IPS-18c (cell line): ENCODE data around the gene MYOCOS.
"Not testable (repeated sequence)": the region's sequence is repeated elsewhere in the genome, so short reads cannot be mapped to it uniquely, and the experiment has no call there.

Experiments used
- H3K4me3 ChIP-seq: 2 replicates; pipeline ENCODE4 v1.7.0; 2013; ENCODE audit warnings: low read depth, mild to moderate bottlenecking, low read length, moderate library complexity; ENCODE audit not compliant: insufficient read depth
- H3K9me3 ChIP-seq: one replicate; pipeline ENCODE4 v1.6.1; 2013; ENCODE audit warnings: mild to moderate bottlenecking, low read length, moderate library complexity; ENCODE audit not compliant: control insufficient read depth, insufficient read depth

MYOCOS gene, protein sequence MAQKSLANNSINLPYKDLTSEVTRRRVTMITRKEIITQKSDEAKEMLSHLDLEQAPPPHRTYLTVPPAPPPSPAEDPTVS

GRCh38 chr1:171622152-171622462 lies at the start of gene MYOCOS:
Gene MYOCOS, plus strand, starts transcription at chr1:171622243. Its CDS starts 1,641 bp downstream, at chr1:171623884.
- Histone ChIP-seq H3K4me3 (no peak within 1 kb of the TSS), H3K9me3 (no peaks in the 10 kb centered on the region)

GRCh38 chr1:171576144-171576543 lies 45.9 kb upstream of the MYOCOS start:
- no peaks in the 10 kb centered on the region for H3K9me3 ChIP-seq
- no peak overlapping the region for H3K4me3 ChIP-seq

DNA sequence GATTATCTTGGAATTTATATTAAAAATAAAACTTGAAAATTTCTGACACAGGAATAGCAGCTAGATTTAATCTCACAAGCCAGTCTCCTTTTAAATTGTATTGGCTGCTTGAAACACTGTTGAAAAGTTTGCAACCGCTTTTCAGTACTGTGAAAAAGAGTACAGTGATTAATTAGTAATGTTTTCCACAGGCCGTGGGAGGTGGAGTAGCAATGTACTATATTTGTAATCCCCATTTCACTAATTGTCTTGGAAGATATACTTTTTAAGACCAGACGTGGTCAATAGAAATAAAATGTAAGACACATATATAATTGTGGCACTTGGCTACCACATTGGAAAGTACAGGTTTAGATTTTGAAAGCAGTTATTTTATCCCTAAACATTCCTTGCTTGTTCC lies 40.8 kb upstream of the MYOCOS start:
- no peaks in the 10 kb centered on the region for H3K9me3 ChIP-seq
- no peak overlapping the region for H3K4me3 ChIP-seq

GRCh38 chr1:171581766-171582165 lies 40.3 kb upstream of the MYOCOS start:
- no peak overlapping the region for H3K4me3 ChIP-seq
- no peaks in the 10 kb centered on the region for H3K9me3 ChIP-seq

- Histone ChIP-seq H3K9me3 (no peaks in the 10 kb centered on the region), H3K4me3 (no peak overlapping the region)
Measured at GRCh38 chr1:171582589-171582988, 39.5 kb upstream of the MYOCOS start.

- H3K9me3 ChIP-seq: no peaks in the 10 kb centered on the region
Measured at GRCh38 chr1:171583591-171584201, 38.3 kb upstream of the MYOCOS start.

DNA sequence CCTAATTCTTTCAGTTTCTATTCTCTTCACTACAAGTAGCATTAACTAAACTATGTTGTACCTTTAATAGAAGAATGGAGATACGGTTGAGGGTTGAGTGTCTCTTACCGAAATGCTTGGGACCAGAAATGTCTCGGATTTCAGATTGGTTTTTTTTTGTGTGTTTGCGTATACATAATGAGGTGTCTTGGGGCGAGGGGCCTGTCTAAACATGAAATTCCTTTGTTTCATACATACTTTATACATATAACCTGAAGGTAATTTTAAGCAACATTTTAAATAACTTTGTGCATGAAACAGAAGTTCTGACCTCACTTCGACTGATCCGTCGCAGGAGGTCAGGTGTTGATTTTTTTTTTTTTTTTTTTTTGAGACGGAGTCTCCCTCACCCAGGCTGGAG lies 36.3 kb upstream of the MYOCOS start:
- H3K4me3 ChIP-seq: no peak overlapping the region
- H3K9me3 ChIP-seq: no peaks in the 10 kb centered on the region

More at GRCh38 chr1:171583591-171584201, 38.3 kb upstream of the MYOCOS start:
- no peak overlapping the region for H3K4me3 ChIP-seq

GRCh38 chr1:171588230-171588629 lies 33.8 kb upstream of the MYOCOS start:
- Histone ChIP-seq H3K4me3 (no peak overlapping the region), H3K9me3 (no peaks in the 10 kb centered on the region)

- Histone ChIP-seq H3K4me3 (no peak overlapping the region), H3K9me3 (no peaks in the 10 kb centered on the region)
Measured at GRCh38 chr1:171590022-171590421, 32.0 kb upstream of the MYOCOS start.

DNA sequence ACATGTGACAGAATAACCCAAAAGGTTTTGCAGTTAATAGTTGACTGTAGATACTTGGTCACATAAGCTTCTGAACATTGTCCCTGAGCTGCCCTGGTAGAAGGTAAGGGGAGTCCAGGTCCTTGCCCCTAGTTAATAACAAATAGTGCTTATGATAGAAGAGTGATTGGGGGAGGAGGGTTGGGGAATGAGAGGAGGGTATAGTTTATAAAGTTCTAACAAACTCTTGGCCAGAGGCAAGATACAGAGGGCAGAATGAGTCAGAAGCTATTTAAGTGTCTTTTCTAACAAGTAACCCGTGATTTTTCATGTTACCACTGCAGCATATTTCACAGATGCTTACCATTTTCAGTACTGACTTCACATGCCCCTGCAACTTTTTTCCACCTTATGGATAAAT lies 26.7 kb upstream of the MYOCOS start:
- no peak overlapping the region for H3K4me3 ChIP-seq

GRCh38 chr1:171596119-171596518 lies 25.9 kb upstream of the MYOCOS start:
- Histone ChIP-seq H3K4me3 (no peak overlapping the region), H3K9me3 (no peaks in the 10 kb centered on the region)

More for the DNA sequence above, 26.7 kb upstream of the MYOCOS start:
- H3K9me3 ChIP-seq: no peaks in the 10 kb centered on the region

DNA sequence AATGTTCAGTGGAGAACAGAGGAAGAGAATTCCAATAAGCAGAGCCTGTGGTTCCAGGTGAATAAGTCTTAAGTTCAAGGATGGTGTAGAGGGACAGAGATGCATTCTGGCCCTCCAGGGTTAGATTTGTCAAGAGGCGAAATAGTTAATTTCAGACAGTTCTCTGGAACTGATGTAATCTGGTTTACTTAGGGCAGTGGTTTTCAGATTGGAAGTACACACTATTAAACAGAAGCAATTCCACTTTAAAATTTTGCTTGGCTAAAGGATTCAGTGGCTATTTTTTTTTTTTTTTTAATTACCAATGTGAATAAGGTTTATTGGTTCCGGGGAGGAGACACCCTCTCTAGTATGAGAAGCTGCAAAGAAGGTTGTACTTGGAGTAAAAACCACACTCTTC lies 25.3 kb upstream of the MYOCOS start:
- H3K4me3 ChIP-seq: no peak overlapping the region
- H3K9me3 ChIP-seq: no peaks in the 10 kb centered on the region

DNA sequence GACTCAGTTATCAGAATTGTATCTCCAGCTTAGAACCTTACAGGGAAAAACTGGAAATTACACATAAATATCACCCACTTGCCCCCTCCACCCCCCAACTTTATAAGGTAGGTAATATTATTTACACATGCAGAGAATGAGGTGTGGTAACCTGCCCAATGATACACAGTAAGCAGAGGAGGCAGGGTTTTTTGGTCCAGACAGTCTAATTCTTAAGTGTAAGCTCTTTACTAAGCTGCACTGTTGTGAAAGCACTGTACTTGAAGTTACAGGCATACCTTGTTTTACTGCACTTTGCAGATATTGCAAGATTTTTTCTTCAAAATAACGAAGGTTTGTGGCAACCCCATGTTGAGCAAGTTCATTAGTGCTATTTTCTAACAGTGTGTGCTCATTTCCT lies 24.8 kb upstream of the MYOCOS start:
- H3K4me3 ChIP-seq: no peak overlapping the region
- H3K9me3 ChIP-seq: no peaks in the 10 kb centered on the region

GRCh38 chr1:171600310-171600709 lies 21.7 kb upstream of the MYOCOS start:
- not testable (repeated sequence) for H3K9me3 ChIP-seq, H3K4me3 ChIP-seq

- Histone ChIP-seq H3K9me3 (no peaks in the 10 kb centered on the region), H3K4me3 (no peak overlapping the region)
Measured at GRCh38 chr1:171600862-171601261, 21.2 kb upstream of the MYOCOS start.

DNA sequence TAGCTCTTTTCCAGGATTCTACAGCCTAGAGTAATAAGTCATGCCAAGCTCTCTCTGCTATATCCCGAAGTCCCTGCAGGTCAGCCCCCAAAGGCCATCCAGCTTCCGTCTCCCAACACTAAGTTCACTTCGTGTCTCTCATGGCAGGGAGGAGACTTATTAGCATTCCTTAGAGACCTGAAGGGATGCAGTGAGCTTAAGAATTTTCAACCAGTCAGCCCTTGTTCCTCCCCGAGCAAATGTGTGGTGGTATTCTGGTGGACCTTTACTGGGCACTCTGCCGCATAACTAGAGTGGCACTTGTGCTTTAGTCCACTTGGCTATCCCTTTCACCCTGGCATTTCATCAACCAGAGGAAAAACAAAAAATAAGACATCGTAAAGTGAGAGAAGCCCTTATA lies 19.0 kb upstream of the MYOCOS start:
- H3K9me3 ChIP-seq, H3K4me3 ChIP-seq: not testable (repeated sequence)

GRCh38 chr1:171606402-171606941 lies 15.6 kb upstream of the MYOCOS start:
- no peaks in the 10 kb centered on the region for H3K9me3 ChIP-seq
- H3K4me3 ChIP-seq: no peak overlapping the region

DNA sequence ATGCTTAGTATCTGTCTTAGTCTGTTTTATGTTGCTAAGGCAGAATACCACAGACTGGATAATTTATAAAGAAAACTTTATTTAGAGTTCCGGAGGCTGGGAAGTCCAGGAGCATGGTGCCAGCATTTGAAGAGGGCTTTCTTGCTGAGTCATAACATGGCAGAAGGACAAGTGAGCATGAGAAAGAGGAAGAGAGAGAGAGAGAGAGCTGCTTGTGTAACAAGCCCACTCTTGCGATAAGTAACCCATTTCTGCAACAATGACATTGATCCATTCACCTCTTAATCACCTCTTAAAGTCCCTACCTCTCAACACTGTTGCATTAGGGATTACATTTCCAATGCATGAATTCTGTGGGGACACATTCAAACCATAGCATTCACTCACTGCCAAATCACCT lies 11.7 kb upstream of the MYOCOS start:
- Histone ChIP-seq H3K4me3 (no peak overlapping the region), H3K9me3 (no peaks in the 10 kb centered on the region)

DNA sequence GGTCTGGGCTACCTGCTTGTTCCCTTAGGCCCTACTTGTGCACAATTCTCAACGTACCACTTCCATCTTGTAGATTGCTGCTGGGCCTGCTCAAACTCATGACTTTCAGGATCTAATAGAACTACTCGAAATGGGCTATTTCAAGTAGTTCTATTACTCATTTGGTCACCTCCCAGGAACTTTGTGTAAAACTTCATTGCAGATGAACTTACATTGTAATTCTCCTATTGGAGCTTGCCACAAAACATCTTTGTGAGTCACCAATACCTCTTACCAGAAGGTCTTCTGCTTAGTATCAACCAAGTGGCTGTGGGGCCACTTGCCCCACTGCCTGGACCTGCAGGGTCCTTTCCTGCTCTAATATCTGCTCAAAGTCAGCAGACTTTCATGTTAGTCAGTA lies 10.7 kb upstream of the MYOCOS start:
- H3K4me3 ChIP-seq: no peak overlapping the region

More for the DNA sequence above, 10.7 kb upstream of the MYOCOS start:
- H3K9me3 ChIP-seq: no peaks in the 10 kb centered on the region
